Parathyroid adenoma (tissue), 2 donors: ENCODE data around the gene NDST3.

ENCODE experiments used
- H2AFZ ChIP-seq: fragments of 300-600 bp; sonication (generic); one replicate; pipeline ENCODE4 v1.7.0; 2017; ENCODE audit warnings: antibody characterized with exemption, mild to moderate bottlenecking
- H3K27ac ChIP-seq: fragments of 300-600 bp; sonication (generic); one replicate; pipeline ENCODE4 v1.7.0; 2017
- H3K27me3 ChIP-seq: fragments of 300-600 bp; sonication (generic); one replicate; pipeline ENCODE4 v1.7.0; 2017; ENCODE audit warnings: low read length; ENCODE audit not compliant: control insufficient read depth, insufficient read depth
- H3K36me3 ChIP-seq: fragments of 300-600 bp; sonication (generic); one replicate; pipeline ENCODE4 v1.7.0; 2017; ENCODE audit warnings: low read length; ENCODE audit not compliant: control insufficient read depth, insufficient read depth
- H3K4me1 ChIP-seq: fragments of 300-600 bp; sonication (generic); one replicate; pipeline ENCODE4 v1.7.0; 2017; ENCODE audit warnings: control low read depth
- H3K4me2 ChIP-seq: fragments of 300-600 bp; sonication (generic); one replicate; pipeline ENCODE4 v1.7.0; 2017; ENCODE audit warnings: low read length
- H3K4me3 ChIP-seq: fragments of 300-600 bp; sonication (generic); one replicate; pipeline ENCODE4 v1.7.0; 2017; ENCODE audit warnings: low read depth, low read length
- H3K79me2 ChIP-seq: fragments of 300-600 bp; sonication (generic); one replicate; pipeline ENCODE4 v1.7.0; 2017; ENCODE audit warnings: control low read depth
- H3K9ac ChIP-seq: fragments of 300-600 bp; sonication (generic); one replicate; pipeline ENCODE4 v1.7.0; 2017; ENCODE audit warnings: mild to moderate bottlenecking
- H3K9me3 ChIP-seq: fragments of 300-600 bp; sonication (generic); one replicate; pipeline ENCODE4 v1.7.0; 2017; ENCODE audit warnings: low read length; ENCODE audit not compliant: control insufficient read depth
- CTCF ChIP-seq: fragments of 300-600 bp; sonication (generic); IDR thresholded peaks from one replicate; pipeline ENCODE4 v1.7.0; 2017; ENCODE audit warnings: antibody characterized with exemption, mild to moderate bottlenecking
- donor health status: primary hyperparathyroidism.

Gene NDST3

GRCh38 chr4:118124997-118125396, 90.7 kb downstream of the NDST3 start:
- Histone ChIP-seq H3K4me2 (no peak overlapping the region), H3K9me3 (no peaks in the 10 kb centered on the region), H3K27ac (no peak overlapping the region), H3K9ac (no peak overlapping the region), H3K36me3 (no peaks in the 10 kb centered on the region), H3K27me3 (no peaks in the 10 kb centered on the region), H3K4me1 (no peaks in the 10 kb centered on the region), H3K4me3 (no peak overlapping the region), H3K79me2 (no peaks in the 10 kb centered on the region), H2AFZ (no peak overlapping the region)
- TF ChIP-seq CTCF: no peak

- TF ChIP-seq CTCF: no peak
- no peaks in the 10 kb centered on the region for H3K9me3 ChIP-seq
- H3K36me3 ChIP-seq: no peaks in the 10 kb centered on the region
- no peak overlapping the region for H3K4me3 ChIP-seq
- H3K27ac ChIP-seq: no peak overlapping the region
- H3K27me3 ChIP-seq: no peaks in the 10 kb centered on the region
- no peak overlapping the region for H3K4me2 ChIP-seq
- H3K9ac ChIP-seq: no peak overlapping the region
- H3K79me2 ChIP-seq: no peaks in the 10 kb centered on the region
- no peaks in the 10 kb centered on the region for H3K4me1 ChIP-seq
- H2AFZ ChIP-seq: no peak overlapping the region
Measured at GRCh38 chr4:118139241-118139640, 105.0 kb downstream of the NDST3 start.

- Histone ChIP-seq H3K4me1 (no peaks in the 10 kb centered on the region), H3K4me2 (no peak overlapping the region), H3K79me2 (no peaks in the 10 kb centered on the region), H3K9me3 (no peaks in the 10 kb centered on the region), H3K27me3 (no peaks in the 10 kb centered on the region), H3K36me3 (no peaks in the 10 kb centered on the region), H3K27ac (no peak overlapping the region), H2AFZ (no peak overlapping the region), H3K4me3 (no peak overlapping the region), H3K9ac (no peak overlapping the region)
- no peak for TF ChIP-seq CTCF
Measured at GRCh38 chr4:118141240-118141639, 107.0 kb downstream of the NDST3 start.

GRCh38 chr4:118154649-118155048, 120.4 kb downstream of the NDST3 start:
- Histone ChIP-seq H2AFZ (no peak overlapping the region), H3K4me2 (no peak overlapping the region), H3K9ac (no peak overlapping the region), H3K79me2 (no peaks in the 10 kb centered on the region), H3K9me3 (no peaks in the 10 kb centered on the region), H3K4me1 (no peaks in the 10 kb centered on the region), H3K4me3 (no peak overlapping the region), H3K36me3 (no peaks in the 10 kb centered on the region), H3K27ac (no peak overlapping the region), H3K27me3 (no peaks in the 10 kb centered on the region)
- TF ChIP-seq CTCF: no peak

GRCh38 chr4:118155516-118155915, 121.2 kb downstream of the NDST3 start:
- H3K9ac ChIP-seq: no peak overlapping the region
- H3K9me3 ChIP-seq: no peaks in the 10 kb centered on the region
- no peak overlapping the region for H3K4me2 ChIP-seq
- H3K4me1 ChIP-seq: no peaks in the 10 kb centered on the region
- no peak overlapping the region for H3K4me3 ChIP-seq
- no peaks in the 10 kb centered on the region for H3K36me3 ChIP-seq
- H3K27ac ChIP-seq: no peak overlapping the region
- H2AFZ ChIP-seq: no peak overlapping the region
- no peaks in the 10 kb centered on the region for H3K27me3 ChIP-seq
- H3K79me2 ChIP-seq: no peaks in the 10 kb centered on the region
- TF ChIP-seq CTCF: no peak
